ENCODE data around the gene EGFLAM. TPM values are rescaled to one million over a fixed set of nuclear protein-coding genes. Genes with fewer than 3 reads are reported as not detected.

Gene EGFLAM
- total and polyA plus RNA-seq, 4 donors: 13.1 to 124 (median 34.7) TPM

- H3K4me1 ChIP-seq (ENCODE audit: control insufficient read depth, insufficient read depth, low read length): peaks cover 7% of the 10 kb centered on the region
- no CpG with 5 or more reads among the region's 4 CpGs for WGBS (ENCODE audit: insufficient coverage)
Measured at GRCh38 chr5:38456657-38457399, 198.5 kb downstream of the EGFLAM start.

GRCh38 chr5:38458174-38458573 lies 199.8 kb downstream of the EGFLAM start:
- no peak for DNase-seq (ENCODE audit: low read depth in 4 of 6, low spot score in 6 of 6)

More at GRCh38 chr5:38456657-38457399, 198.5 kb downstream of the EGFLAM start:
- Histone ChIP-seq H3K27ac (ENCODE audit: low read depth, low read length) (no peak overlapping the region), H3K4me3 (ENCODE audit: low read depth, low read length) (no peak overlapping the region), H3K27me3 (ENCODE audit: control insufficient read depth, insufficient read depth, low read length) (no peaks in the 10 kb centered on the region), H3K9me3 (ENCODE audit: control insufficient read depth, insufficient read depth, low read length) (no peaks in the 10 kb centered on the region), H3K36me3 (ENCODE audit: control insufficient read depth, insufficient read depth, low read length) (no peaks in the 10 kb centered on the region)
- no peak for DNase-seq (ENCODE audit: low read depth in 4 of 6, low spot score in 6 of 6)

GRCh38 chr5:38462976-38463633 lies 204.7 kb downstream of the EGFLAM start:
- no peaks in the 10 kb centered on the region for H3K27me3 ChIP-seq (ENCODE audit: control insufficient read depth, insufficient read depth, low read length)
- no peak for DNase-seq (ENCODE audit: low read depth in 4 of 6, low spot score in 6 of 6)
- peaks cover 32% of the 10 kb centered on the region for H3K4me1 ChIP-seq (ENCODE audit: control insufficient read depth, insufficient read depth, low read length)
- 79% methylated on average over 2 of the region's 7 CpGs for WGBS (ENCODE audit: insufficient coverage)
- no peaks in the 10 kb centered on the region for H3K9me3 ChIP-seq (ENCODE audit: control insufficient read depth, insufficient read depth, low read length)
- no peak overlapping the region for H3K4me3 ChIP-seq (ENCODE audit: low read depth, low read length)
- no peaks in the 10 kb centered on the region for H3K36me3 ChIP-seq (ENCODE audit: control insufficient read depth, insufficient read depth, low read length)
- no peak overlapping the region for H3K27ac ChIP-seq (ENCODE audit: low read depth, low read length)

More at GRCh38 chr5:38458174-38458573, 199.8 kb downstream of the EGFLAM start:
- no peak overlapping the region for H3K27ac ChIP-seq (ENCODE audit: low read depth, low read length)
- no peaks in the 10 kb centered on the region for H3K27me3 ChIP-seq (ENCODE audit: control insufficient read depth, insufficient read depth, low read length)
- H3K36me3 ChIP-seq (ENCODE audit: control insufficient read depth, insufficient read depth, low read length): no peaks in the 10 kb centered on the region
- H3K4me3 ChIP-seq (ENCODE audit: low read depth, low read length): no peak overlapping the region
- H3K4me1 ChIP-seq (ENCODE audit: control insufficient read depth, insufficient read depth, low read length): peaks cover 7% of the 10 kb centered on the region
- WGBS (ENCODE audit: insufficient coverage): 93% methylated on average over 8 of the region's 8 CpGs
- H3K9me3 ChIP-seq (ENCODE audit: control insufficient read depth, insufficient read depth, low read length): no peaks in the 10 kb centered on the region

GRCh38 chr5:38463634-38464521 lies 205.5 kb downstream of the EGFLAM start:
- Histone ChIP-seq H3K36me3 (ENCODE audit: control insufficient read depth, insufficient read depth, low read length) (no peaks in the 10 kb centered on the region), H3K27ac (ENCODE audit: low read depth, low read length) (no peak overlapping the region), H3K4me3 (ENCODE audit: low read depth, low read length) (no peak overlapping the region), H3K27me3 (ENCODE audit: control insufficient read depth, insufficient read depth, low read length) (no peaks in the 10 kb centered on the region), H3K4me1 (ENCODE audit: control insufficient read depth, insufficient read depth, low read length) (peaks cover 39% of the 10 kb centered on the region), H3K9me3 (ENCODE audit: control insufficient read depth, insufficient read depth, low read length) (no peaks in the 10 kb centered on the region)
- WGBS (ENCODE audit: insufficient coverage): 78% methylated on average over 4 of the region's 10 CpGs
- DNase-seq (ENCODE audit: low read depth in 4 of 6, low spot score in 6 of 6): peak in 2 of 6 donors; percentile 60 to 69

GRCh38 chr5:38465061-38465460 lies 206.7 kb downstream of the EGFLAM start:
- Histone ChIP-seq H3K4me1 (ENCODE audit: control insufficient read depth, insufficient read depth, low read length) (peaks cover 51% of the 10 kb centered on the region), H3K27me3 (ENCODE audit: control insufficient read depth, insufficient read depth, low read length) (no peaks in the 10 kb centered on the region), H3K4me3 (ENCODE audit: low read depth, low read length) (no peak overlapping the region), H3K27ac (ENCODE audit: low read depth, low read length) (no peak overlapping the region), H3K9me3 (ENCODE audit: control insufficient read depth, insufficient read depth, low read length) (no peaks in the 10 kb centered on the region), H3K36me3 (ENCODE audit: control insufficient read depth, insufficient read depth, low read length) (no peaks in the 10 kb centered on the region)
- DNase-seq (ENCODE audit: low read depth in 4 of 6, low spot score in 6 of 6): no peak
- no CpG with 5 or more reads among the region's 2 CpGs for WGBS (ENCODE audit: insufficient coverage)

- H3K27me3 ChIP-seq (ENCODE audit: control insufficient read depth, insufficient read depth, low read length): no peaks in the 10 kb centered on the region
- peaks cover 52% of the 10 kb centered on the region for H3K4me1 ChIP-seq (ENCODE audit: control insufficient read depth, insufficient read depth, low read length)
- peak overlapping the region; percentile 84 for H3K27ac ChIP-seq (ENCODE audit: low read depth, low read length)
- WGBS (ENCODE audit: insufficient coverage): 91% methylated on average over 8 of the region's 9 CpGs
- H3K4me3 ChIP-seq (ENCODE audit: low read depth, low read length): no peak overlapping the region
- no peak for DNase-seq (ENCODE audit: low read depth in 4 of 6, low spot score in 6 of 6)
- no peaks in the 10 kb centered on the region for H3K9me3 ChIP-seq (ENCODE audit: control insufficient read depth, insufficient read depth, low read length)
- H3K36me3 ChIP-seq (ENCODE audit: control insufficient read depth, insufficient read depth, low read length): no peaks in the 10 kb centered on the region
Measured at GRCh38 chr5:38465702-38466423, 207.5 kb downstream of the EGFLAM start.

GRCh38 chr5:38466424-38467189 lies 208.2 kb downstream of the EGFLAM start:
- no peaks in the 10 kb centered on the region for H3K36me3 ChIP-seq (ENCODE audit: control insufficient read depth, insufficient read depth, low read length)
- H3K4me1 ChIP-seq (ENCODE audit: control insufficient read depth, insufficient read depth, low read length): peaks cover 52% of the 10 kb centered on the region
- DNase-seq (ENCODE audit: low read depth in 4 of 6, low spot score in 6 of 6): peak in 1 of 6 donors; percentile 79
- H3K27me3 ChIP-seq (ENCODE audit: control insufficient read depth, insufficient read depth, low read length): no peaks in the 10 kb centered on the region
- H3K4me3 ChIP-seq (ENCODE audit: low read depth, low read length): no peak overlapping the region
- H3K9me3 ChIP-seq (ENCODE audit: control insufficient read depth, insufficient read depth, low read length): no peaks in the 10 kb centered on the region
- 74% methylated on average over 18 of the region's 24 CpGs for WGBS (ENCODE audit: insufficient coverage)
- H3K27ac ChIP-seq (ENCODE audit: low read depth, low read length): peak overlapping the region; percentile 84

DNA sequence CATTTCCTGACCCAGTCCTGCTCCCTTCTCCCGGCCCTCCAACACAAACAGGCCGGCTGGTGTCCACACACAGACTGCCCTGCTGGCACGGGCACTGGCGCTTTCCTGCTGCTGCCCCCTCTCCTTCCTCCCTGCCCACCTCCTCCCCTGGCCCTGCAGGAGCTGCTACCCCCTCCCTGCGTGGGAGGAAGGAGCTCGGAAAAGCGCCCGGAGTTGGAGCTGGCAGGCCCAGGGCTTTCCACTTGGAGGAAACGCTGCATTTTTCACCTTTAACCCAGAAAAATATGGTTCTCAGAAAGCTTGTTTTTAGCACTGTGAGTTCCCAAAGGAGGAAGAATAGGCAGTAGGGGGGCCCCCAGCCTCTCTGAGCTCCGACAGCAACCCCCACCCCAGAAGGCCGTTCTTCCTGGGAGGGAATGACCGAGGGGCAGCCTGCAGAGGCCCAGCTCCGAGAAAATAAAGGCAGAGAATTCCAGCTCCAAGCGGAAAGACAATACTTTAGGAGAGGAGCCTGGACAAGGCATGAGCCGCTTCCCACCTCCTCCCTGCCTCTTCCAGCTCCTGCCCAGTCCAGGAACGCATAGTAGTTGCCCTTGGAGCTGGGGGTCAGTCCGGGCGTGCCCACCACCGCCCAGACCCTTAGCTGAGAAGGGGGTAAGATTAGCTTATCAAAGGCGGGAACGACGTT lies 209.1 kb downstream of the EGFLAM start:
- peak in 2 of 6 donors; percentile 28 to 80 for DNase-seq (ENCODE audit: low read depth in 4 of 6, low spot score in 6 of 6)
- no peaks in the 10 kb centered on the region for H3K27me3 ChIP-seq (ENCODE audit: control insufficient read depth, insufficient read depth, low read length)
- H3K9me3 ChIP-seq (ENCODE audit: control insufficient read depth, insufficient read depth, low read length): no peaks in the 10 kb centered on the region
- peaks cover 52% of the 10 kb centered on the region for H3K4me1 ChIP-seq (ENCODE audit: control insufficient read depth, insufficient read depth, low read length)
- peak overlapping the region; percentile 84 for H3K27ac ChIP-seq (ENCODE audit: low read depth, low read length)
- H3K4me3 ChIP-seq (ENCODE audit: low read depth, low read length): no peak overlapping the region
- 53% methylated on average over 10 of the region's 22 CpGs for WGBS (ENCODE audit: insufficient coverage)
- H3K36me3 ChIP-seq (ENCODE audit: control insufficient read depth, insufficient read depth, low read length): no peaks in the 10 kb centered on the region
